OCI-LY3 (cell line): ENCODE results near the gene SAMD4A.

Source experiments
- H2AFZ ChIP-seq: fragments of 200-600, 300-600 bp; shearing (Covaris generic); 2 replicates; pipeline ENCODE4 v1.6.0; 2014; ENCODE audit warnings: antibody characterized with exemption, low read depth, low read length
- H3K27ac ChIP-seq: fragments of 200-600, 300-600 bp; sonication (generic); 2 replicates; pipeline ENCODE4 v1.5.1; 2014; ENCODE audit warnings: mild to moderate bottlenecking, low read length, moderate library complexity, mixed read lengths
- H3K27me3 ChIP-seq: fragments of 200-600, 300-600 bp; sonication (generic); 2 replicates; pipeline ENCODE4 v1.6.1; 2014; ENCODE audit warnings: low read depth, low read length, mixed read lengths
- H3K36me3 ChIP-seq: fragments of 200-600, 300-600 bp; sonication (generic); replicated peaks from 2 replicates; pipeline ENCODE3; 2014; ENCODE audit warnings: low read depth, low read length, mixed read lengths
- H3K4me1 ChIP-seq: fragments of 300-600, 200-600 bp; sonication (generic); 2 replicates; pipeline ENCODE4 v1.6.1; 2014; ENCODE audit warnings: low read length, mixed read lengths
- H3K4me2 ChIP-seq: fragments of 200-600, 300-600 bp; sonication (generic); 2 replicates; pipeline ENCODE4 v1.6.1; 2014; ENCODE audit warnings: low read length, mixed read lengths
- H3K4me3 ChIP-seq: fragments of 300-600, 200-600 bp; sonication (generic); 2 replicates; pipeline ENCODE4 v1.5.1; 2014; ENCODE audit warnings: antibody characterized with exemption, mild to moderate bottlenecking, low read length, moderate library complexity
- H3K79me2 ChIP-seq: fragments of 300-600, 200-600 bp; shearing (Covaris generic); 2 replicates; pipeline ENCODE4 v1.6.1; 2014; ENCODE audit warnings: mild to moderate bottlenecking, low read length, mixed read lengths
- H3K9ac ChIP-seq: fragments of 300-600, 200-600 bp; shearing (Covaris generic); 2 replicates; pipeline ENCODE4 v1.6.0; 2014; ENCODE audit warnings: mild to moderate bottlenecking, low read length, moderate library complexity
- H3K9me3 ChIP-seq: fragments of 200-600, 300-600 bp; shearing (Covaris generic); 2 replicates; pipeline ENCODE4 v1.6.1; 2014; ENCODE audit warnings: low read length, mixed read lengths; ENCODE audit not compliant: insufficient read depth
- H4K20me1 ChIP-seq: fragments of 200-600, 300-600 bp; sonication (generic); 2 replicates; pipeline ENCODE4 v1.6.1; 2016; ENCODE audit warnings: low read length, mixed read lengths; ENCODE audit not compliant: insufficient read depth
- EZH2phosphoT487 ChIP-seq: fragments of 200-600 bp; shearing (Covaris generic); IDR thresholded peaks from 2 replicates; pipeline ENCODE4 v1.6.1; 2018; ENCODE audit warnings: antibody characterized with exemption, mixed run types, low read depth
- TF ChIP-seq, protein P1 (sequence below): fragments of 200-600, 300-600 bp; sonication (generic); IDR thresholded peaks from 2 replicates; pipeline ENCODE4 v1.5.1; 2014; ENCODE audit warnings: antibody characterized with exemption, low read length, low read depth

The SAMD4A gene

DNA sequence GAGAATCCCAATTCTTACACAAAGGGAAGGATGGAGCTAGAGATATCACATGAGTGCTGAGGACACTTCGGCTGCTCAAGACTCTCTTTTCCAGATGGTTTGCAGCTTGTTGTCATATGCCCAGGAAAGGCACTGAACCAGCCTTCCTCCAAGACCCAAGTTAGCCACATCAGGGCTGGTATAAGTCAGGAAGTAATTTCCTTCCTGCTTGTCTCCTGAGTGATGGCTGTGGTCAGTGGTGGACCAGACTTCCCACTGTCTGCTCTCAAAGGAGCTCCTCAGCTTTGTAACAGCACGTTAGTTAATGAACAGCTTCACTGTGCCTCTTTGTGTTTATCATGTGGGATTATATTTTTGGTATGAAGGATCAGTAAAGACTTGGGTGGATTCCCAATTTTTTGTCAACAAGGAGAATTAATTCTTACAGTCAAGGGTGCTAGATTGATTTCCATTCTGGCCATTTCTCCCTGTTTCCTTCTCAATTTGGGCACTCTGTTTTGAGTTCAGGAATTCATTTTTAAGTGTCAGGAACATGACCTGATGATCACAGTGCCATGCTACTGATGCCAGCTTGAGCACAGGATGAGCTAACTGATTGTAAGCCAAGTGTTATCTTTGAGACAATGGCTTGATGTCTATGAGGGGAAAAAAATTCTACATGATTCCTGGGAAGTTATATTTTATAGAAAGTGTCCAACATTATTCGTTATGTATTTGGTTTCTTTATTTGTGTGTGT lies 189.9 kb downstream of the SAMD4A start:
- H3K4me3 ChIP-seq: no peak overlapping the region
- H3K27me3 ChIP-seq: peaks cover 35% of the 10 kb centered on the region
- no peaks in the 10 kb centered on the region for H3K9me3 ChIP-seq
- H3K27ac ChIP-seq: no peak overlapping the region
- H3K4me1 ChIP-seq: no peaks in the 10 kb centered on the region
- no peaks in the 10 kb centered on the region for H3K36me3 ChIP-seq
- no peak overlapping the region for H3K9ac ChIP-seq
- H4K20me1 ChIP-seq: no peaks in the 10 kb centered on the region
- no peaks in the 10 kb centered on the region for H3K79me2 ChIP-seq
- no peak overlapping the region for H3K4me2 ChIP-seq
- H2AFZ ChIP-seq: no peak overlapping the region
- no peak for TF ChIP-seq EZH2phosphoT487
- TF ChIP-seq, protein P1, sequence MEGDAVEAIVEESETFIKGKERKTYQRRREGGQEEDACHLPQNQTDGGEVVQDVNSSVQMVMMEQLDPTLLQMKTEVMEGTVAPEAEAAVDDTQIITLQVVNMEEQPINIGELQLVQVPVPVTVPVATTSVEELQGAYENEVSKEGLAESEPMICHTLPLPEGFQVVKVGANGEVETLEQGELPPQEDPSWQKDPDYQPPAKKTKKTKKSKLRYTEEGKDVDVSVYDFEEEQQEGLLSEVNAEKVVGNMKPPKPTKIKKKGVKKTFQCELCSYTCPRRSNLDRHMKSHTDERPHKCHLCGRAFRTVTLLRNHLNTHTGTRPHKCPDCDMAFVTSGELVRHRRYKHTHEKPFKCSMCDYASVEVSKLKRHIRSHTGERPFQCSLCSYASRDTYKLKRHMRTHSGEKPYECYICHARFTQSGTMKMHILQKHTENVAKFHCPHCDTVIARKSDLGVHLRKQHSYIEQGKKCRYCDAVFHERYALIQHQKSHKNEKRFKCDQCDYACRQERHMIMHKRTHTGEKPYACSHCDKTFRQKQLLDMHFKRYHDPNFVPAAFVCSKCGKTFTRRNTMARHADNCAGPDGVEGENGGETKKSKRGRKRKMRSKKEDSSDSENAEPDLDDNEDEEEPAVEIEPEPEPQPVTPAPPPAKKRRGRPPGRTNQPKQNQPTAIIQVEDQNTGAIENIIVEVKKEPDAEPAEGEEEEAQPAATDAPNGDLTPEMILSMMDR: no peak

GRCh38 chr14:54758041-54758440 lies 191.1 kb downstream of the SAMD4A start:
- no peaks in the 10 kb centered on the region for H3K36me3 ChIP-seq
- H3K4me1 ChIP-seq: no peaks in the 10 kb centered on the region
- no peaks in the 10 kb centered on the region for H3K79me2 ChIP-seq
- no peak overlapping the region for H3K4me2 ChIP-seq
- no peak for TF ChIP-seq EZH2phosphoT487
- TF ChIP-seq, protein P1: no peak
- no peak overlapping the region for H2AFZ ChIP-seq
- no peak overlapping the region for H3K9ac ChIP-seq
- H3K9me3 ChIP-seq: no peaks in the 10 kb centered on the region
- H3K27me3 ChIP-seq: peaks cover 35% of the 10 kb centered on the region
- H4K20me1 ChIP-seq: no peaks in the 10 kb centered on the region
- H3K4me3 ChIP-seq: no peak overlapping the region
- H3K27ac ChIP-seq: no peak overlapping the region

DNA sequence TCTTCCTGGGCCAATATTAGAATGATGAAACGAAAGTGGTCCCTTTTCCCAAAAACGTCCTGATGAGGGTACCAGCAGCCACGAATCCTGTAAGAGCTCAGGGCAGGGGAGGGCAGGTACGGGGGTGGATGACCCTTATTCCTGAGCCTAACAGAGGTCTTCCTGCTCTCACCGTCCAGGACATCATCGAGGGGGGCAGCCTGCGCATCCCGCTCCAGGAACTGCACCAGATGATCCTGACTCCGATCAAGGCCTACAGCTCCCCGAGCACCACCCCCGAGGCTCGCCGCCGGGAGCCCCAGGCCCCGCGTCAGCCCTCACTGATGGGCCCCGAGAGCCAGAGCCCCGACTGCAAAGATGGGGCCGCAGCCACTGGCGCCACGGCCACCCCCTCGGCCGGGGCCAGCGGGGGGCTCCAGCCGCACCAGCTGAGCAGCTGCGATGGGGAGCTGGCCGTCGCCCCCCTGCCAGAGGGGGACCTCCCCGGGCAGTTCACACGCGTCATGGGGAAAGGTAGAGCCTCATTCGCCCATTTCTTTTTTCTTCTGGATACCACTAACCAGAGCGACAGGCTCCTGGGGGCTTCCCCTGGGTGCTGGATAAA lies 193.2 kb downstream of the SAMD4A start:
- no peak overlapping the region for H2AFZ ChIP-seq
- H3K9ac ChIP-seq: no peak overlapping the region
- no peak for TF ChIP-seq EZH2phosphoT487
- TF ChIP-seq, protein P1: no peak
- H3K27me3 ChIP-seq: peaks cover 24% of the 10 kb centered on the region
- H3K4me2 ChIP-seq: no peak overlapping the region
- no peak overlapping the region for H3K4me3 ChIP-seq
- H3K36me3 ChIP-seq: no peaks in the 10 kb centered on the region
- no peaks in the 10 kb centered on the region for H3K79me2 ChIP-seq
- H4K20me1 ChIP-seq: no peaks in the 10 kb centered on the region
- no peak overlapping the region for H3K27ac ChIP-seq
- no peaks in the 10 kb centered on the region for H3K9me3 ChIP-seq
- H3K4me1 ChIP-seq: no peaks in the 10 kb centered on the region

DNA sequence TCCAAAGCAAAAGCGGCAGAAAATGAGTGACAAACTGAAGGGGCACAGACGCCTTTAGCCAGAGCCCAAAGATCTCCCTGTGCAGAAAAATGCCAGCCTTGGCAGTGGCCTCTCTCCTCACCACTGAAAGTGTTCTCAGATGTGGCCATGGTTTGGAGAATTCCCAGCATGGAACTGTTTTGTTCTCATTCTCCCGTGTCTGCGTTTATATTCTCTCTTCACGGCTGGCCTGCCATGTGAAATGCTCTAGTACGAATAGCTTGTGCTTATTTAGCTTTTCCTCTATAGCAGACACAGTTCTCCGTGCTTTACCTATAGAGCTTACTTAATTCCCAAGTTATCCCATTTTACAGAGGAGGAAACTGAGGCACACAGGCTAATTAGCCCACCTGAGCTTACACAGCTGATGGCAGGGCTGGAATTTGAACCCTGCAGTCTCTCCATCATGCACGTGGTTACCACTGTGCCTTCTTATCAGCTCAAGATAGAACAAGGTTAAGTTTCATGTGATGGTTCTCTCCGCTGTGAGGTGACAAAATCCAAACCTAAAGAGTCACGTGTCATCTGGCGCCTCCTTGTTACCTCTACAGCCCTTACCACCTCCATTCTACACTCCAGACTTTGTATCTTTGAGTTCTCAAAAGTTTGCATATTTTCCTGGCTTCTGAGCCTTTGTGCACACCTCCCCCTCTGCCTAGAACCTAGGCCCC lies 194.1 kb downstream of the SAMD4A start:
- Histone ChIP-seq H3K36me3 (no peaks in the 10 kb centered on the region), H4K20me1 (no peaks in the 10 kb centered on the region), H3K27ac (no peak overlapping the region), H3K9ac (no peak overlapping the region), H3K4me2 (no peak overlapping the region), H2AFZ (no peak overlapping the region), H3K4me1 (no peaks in the 10 kb centered on the region), H3K79me2 (no peaks in the 10 kb centered on the region), H3K4me3 (no peak overlapping the region), H3K27me3 (peaks cover 16% of the 10 kb centered on the region), H3K9me3 (no peaks in the 10 kb centered on the region)
- no peak for TF ChIP-seq EZH2phosphoT487
- TF ChIP-seq, protein P1: no peak
